ENCODE data around the gene CHAF1B.

The CHAF1B gene

DNA sequence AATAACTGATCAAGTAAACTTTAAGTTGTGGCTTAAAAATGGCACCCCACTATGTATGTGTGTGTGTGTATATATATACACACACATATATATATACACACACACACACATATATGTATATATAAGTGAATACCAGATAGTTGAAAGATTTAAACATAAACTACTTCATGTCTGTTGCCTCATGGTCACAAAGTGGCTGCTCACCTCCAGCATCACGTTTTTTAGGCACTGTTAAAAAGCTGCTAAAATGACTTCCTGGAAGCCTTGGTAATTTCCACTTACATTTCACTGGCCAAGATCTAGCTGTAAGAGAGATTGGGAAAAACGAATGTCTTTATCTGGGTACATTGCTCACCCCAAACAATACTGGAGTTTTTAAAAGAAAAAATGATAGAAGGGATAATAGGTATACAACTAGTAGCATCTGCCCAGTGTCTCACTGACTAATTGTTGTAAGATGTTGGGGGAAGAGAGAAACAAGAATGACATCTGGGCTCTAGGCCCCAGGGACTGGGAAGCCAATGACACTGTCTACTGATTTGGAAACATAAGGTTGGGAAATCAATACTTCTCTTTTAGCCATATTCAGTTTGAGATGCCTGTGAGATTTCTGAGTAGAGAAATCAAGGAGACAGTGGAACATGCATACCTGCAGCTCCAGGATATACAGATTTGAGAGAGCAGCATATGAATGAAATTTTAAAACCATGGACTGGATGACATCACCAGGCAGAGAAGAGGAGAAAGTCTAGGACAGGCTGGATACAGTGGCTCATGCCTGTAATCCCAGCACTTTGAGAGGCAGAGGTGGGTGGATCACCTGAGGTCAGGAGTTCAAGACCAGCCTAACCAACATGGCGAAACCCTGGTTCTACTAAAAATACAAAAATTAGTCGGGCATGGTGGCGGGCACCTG, 51.9 kb downstream of the CHAF1B start:
- TF ChIP-seq, protein P1, sequence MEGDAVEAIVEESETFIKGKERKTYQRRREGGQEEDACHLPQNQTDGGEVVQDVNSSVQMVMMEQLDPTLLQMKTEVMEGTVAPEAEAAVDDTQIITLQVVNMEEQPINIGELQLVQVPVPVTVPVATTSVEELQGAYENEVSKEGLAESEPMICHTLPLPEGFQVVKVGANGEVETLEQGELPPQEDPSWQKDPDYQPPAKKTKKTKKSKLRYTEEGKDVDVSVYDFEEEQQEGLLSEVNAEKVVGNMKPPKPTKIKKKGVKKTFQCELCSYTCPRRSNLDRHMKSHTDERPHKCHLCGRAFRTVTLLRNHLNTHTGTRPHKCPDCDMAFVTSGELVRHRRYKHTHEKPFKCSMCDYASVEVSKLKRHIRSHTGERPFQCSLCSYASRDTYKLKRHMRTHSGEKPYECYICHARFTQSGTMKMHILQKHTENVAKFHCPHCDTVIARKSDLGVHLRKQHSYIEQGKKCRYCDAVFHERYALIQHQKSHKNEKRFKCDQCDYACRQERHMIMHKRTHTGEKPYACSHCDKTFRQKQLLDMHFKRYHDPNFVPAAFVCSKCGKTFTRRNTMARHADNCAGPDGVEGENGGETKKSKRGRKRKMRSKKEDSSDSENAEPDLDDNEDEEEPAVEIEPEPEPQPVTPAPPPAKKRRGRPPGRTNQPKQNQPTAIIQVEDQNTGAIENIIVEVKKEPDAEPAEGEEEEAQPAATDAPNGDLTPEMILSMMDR (IDR thresholded peaks at IDR 0.05; ENCODE audit: low read length) = no peak
- no peak for TF ChIP-seq EZH2 (IDR thresholded peaks at IDR 0.05; ENCODE audit: borderline replicate concordance, low read length)
- Histone ChIP-seq H3K4me1 (ENCODE audit: insufficient read depth, low read length, severe bottlenecking) (no peaks in the 10 kb centered on the region), H3K4me3 (ENCODE audit: low read depth, low read length, poor library complexity, severe bottlenecking) (no peak overlapping the region), H3K27me3 (ENCODE audit: insufficient read depth, low read length) (peaks cover 6% of the 10 kb centered on the region; the same call in 1 of the 2 replicates), H4K20me1 (ENCODE audit: insufficient read depth, low read length) (no peaks in the 10 kb centered on the region), H3K9me2 (ENCODE audit: low read depth, low read length) (no peaks in the 10 kb centered on the region), H3K36me3 (ENCODE audit: insufficient read depth, low read length) (no peaks in the 10 kb centered on the region), H3K4me2 (ENCODE audit: low read length) (no peak overlapping the region), H3K9ac (ENCODE audit: low read length) (no peak overlapping the region), H3K79me2 (ENCODE audit: insufficient read depth, low read length) (no peaks in the 10 kb centered on the region), H3K27ac (ENCODE audit: low read depth, low read length, poor library complexity, severe bottlenecking) (no peak overlapping the region), H3F3A (ENCODE audit: insufficient read depth, low read length) (no peaks in the 10 kb centered on the region), H2AFZ (ENCODE audit: low read length) (no peak overlapping the region), H3K9me3 (ENCODE audit: low read length) (no peaks in the 10 kb centered on the region)

DNA sequence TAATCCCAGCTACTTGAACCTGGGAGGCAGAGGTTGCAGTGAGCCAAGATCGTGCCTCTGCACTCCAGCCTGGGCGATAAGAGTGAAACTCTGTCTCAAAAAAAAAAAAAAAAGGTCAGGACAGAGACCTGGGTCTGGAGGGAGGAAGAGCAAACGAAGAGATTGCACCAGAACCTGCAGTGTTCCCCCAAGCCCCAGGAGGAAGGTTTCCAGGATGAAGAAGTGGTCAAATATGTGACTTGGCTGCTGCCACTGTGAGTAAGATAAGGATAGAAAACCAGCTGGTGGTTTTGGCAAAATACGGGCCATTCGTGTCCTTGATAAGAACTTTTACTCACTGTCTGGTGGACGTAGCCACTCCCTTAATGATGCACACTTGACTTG, 52.5 kb downstream of the CHAF1B start:
- no peak overlapping the region for H3K9ac ChIP-seq (ENCODE audit: low read length)
- no peaks in the 10 kb centered on the region for H3K36me3 ChIP-seq (ENCODE audit: insufficient read depth, low read length)
- no peaks in the 10 kb centered on the region for H3K9me3 ChIP-seq (ENCODE audit: low read length)
- TF ChIP-seq, protein P1 (IDR thresholded peaks at IDR 0.05; ENCODE audit: low read length) = no peak
- no peak for TF ChIP-seq EZH2 (IDR thresholded peaks at IDR 0.05; ENCODE audit: borderline replicate concordance, low read length)
- H3K27ac ChIP-seq (ENCODE audit: low read depth, low read length, poor library complexity, severe bottlenecking) = no peak overlapping the region
- H3F3A ChIP-seq (ENCODE audit: insufficient read depth, low read length) = no peaks in the 10 kb centered on the region
- H3K27me3 ChIP-seq (ENCODE audit: insufficient read depth, low read length) = 0 out of 2 replicates have a peak, but pooled peaks cover 6% of the 10 kb centered on the region
- H3K79me2 ChIP-seq (ENCODE audit: insufficient read depth, low read length) = no peaks in the 10 kb centered on the region
- H3K4me2 ChIP-seq (ENCODE audit: low read length) = no peak overlapping the region
- H3K4me1 ChIP-seq (ENCODE audit: insufficient read depth, low read length, severe bottlenecking) = no peaks in the 10 kb centered on the region
- no peak overlapping the region for H3K4me3 ChIP-seq (ENCODE audit: low read depth, low read length, poor library complexity, severe bottlenecking)
- H2AFZ ChIP-seq (ENCODE audit: low read length) = no peak overlapping the region
- no peaks in the 10 kb centered on the region for H4K20me1 ChIP-seq (ENCODE audit: insufficient read depth, low read length)
- no peaks in the 10 kb centered on the region for H3K9me2 ChIP-seq (ENCODE audit: low read depth, low read length)

DNA sequence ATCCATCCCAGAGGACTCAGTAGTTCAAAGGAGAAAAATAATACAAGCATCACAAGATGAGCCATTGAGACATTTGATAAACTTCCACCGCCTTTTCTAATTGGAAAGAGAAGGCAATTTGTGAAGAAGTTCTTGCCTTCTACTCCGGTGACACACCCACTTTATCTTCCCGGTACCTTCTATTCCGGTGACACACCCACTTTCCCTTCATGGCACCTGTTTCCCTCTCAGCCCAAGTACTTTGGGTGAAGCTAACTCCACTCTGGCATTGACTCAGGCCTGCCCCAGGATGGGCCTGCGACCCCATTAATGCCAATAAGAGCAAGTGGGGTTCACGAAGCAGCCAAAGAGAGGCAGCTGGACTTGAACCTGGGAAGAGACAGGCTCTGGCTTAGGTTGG, 56.5 kb downstream of the CHAF1B start:
- H3K9ac ChIP-seq (ENCODE audit: low read length) = no peak overlapping the region
- no peak overlapping the region for H3K4me3 ChIP-seq (ENCODE audit: low read depth, low read length, poor library complexity, severe bottlenecking)
- no peaks in the 10 kb centered on the region for H3K4me1 ChIP-seq (ENCODE audit: insufficient read depth, low read length, severe bottlenecking)
- 0 out of 2 replicates have a peak, but pooled peaks cover 1% of the 10 kb centered on the region for H3K27me3 ChIP-seq (ENCODE audit: insufficient read depth, low read length)
- no peaks in the 10 kb centered on the region for H3K79me2 ChIP-seq (ENCODE audit: insufficient read depth, low read length)
- H2AFZ ChIP-seq (ENCODE audit: low read length) = no peak overlapping the region
- no peaks in the 10 kb centered on the region for H3F3A ChIP-seq (ENCODE audit: insufficient read depth, low read length)
- H3K4me2 ChIP-seq (ENCODE audit: low read length) = no peak overlapping the region
- H3K27ac ChIP-seq (ENCODE audit: low read depth, low read length, poor library complexity, severe bottlenecking) = no peak overlapping the region
- H4K20me1 ChIP-seq (ENCODE audit: insufficient read depth, low read length) = no peaks in the 10 kb centered on the region
- H3K9me2 ChIP-seq (ENCODE audit: low read depth, low read length) = no peaks in the 10 kb centered on the region
- H3K36me3 ChIP-seq (ENCODE audit: insufficient read depth, low read length) = no peaks in the 10 kb centered on the region
- no peaks in the 10 kb centered on the region for H3K9me3 ChIP-seq (ENCODE audit: low read length)
- no peak for TF ChIP-seq EZH2 (IDR thresholded peaks at IDR 0.05; ENCODE audit: borderline replicate concordance, low read length)
- TF ChIP-seq, protein P1 (IDR thresholded peaks at IDR 0.05; ENCODE audit: low read length) = no peak
